ENCODE data around the gene PIK3C2G.

DNA sequence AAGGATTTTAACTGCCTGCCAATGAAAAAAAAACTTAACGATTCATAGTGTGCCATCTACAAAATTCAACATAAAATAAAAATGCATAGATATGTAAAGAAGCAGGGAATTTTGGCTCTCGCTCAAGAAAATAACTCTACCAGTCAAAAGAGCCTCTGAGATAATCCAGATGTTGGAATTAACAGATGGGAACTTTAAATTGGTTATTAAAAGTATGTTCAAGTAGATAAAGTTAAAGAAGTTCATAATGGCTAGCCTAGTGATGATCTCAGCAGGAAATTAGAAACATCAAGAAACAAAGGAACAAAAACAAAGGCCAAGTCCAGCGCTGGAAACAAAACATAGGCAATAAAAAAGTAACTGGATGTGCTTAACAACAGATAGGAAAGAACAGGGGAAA, 23.1 kb downstream of the PIK3C2G start:
- TF ChIP-seq, protein P1, sequence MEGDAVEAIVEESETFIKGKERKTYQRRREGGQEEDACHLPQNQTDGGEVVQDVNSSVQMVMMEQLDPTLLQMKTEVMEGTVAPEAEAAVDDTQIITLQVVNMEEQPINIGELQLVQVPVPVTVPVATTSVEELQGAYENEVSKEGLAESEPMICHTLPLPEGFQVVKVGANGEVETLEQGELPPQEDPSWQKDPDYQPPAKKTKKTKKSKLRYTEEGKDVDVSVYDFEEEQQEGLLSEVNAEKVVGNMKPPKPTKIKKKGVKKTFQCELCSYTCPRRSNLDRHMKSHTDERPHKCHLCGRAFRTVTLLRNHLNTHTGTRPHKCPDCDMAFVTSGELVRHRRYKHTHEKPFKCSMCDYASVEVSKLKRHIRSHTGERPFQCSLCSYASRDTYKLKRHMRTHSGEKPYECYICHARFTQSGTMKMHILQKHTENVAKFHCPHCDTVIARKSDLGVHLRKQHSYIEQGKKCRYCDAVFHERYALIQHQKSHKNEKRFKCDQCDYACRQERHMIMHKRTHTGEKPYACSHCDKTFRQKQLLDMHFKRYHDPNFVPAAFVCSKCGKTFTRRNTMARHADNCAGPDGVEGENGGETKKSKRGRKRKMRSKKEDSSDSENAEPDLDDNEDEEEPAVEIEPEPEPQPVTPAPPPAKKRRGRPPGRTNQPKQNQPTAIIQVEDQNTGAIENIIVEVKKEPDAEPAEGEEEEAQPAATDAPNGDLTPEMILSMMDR (conservative IDR thresholded peaks at IDR 0.05; ENCODE audit: low read depth, low read length) = no peak
- TF ChIP-seq, protein P2, sequence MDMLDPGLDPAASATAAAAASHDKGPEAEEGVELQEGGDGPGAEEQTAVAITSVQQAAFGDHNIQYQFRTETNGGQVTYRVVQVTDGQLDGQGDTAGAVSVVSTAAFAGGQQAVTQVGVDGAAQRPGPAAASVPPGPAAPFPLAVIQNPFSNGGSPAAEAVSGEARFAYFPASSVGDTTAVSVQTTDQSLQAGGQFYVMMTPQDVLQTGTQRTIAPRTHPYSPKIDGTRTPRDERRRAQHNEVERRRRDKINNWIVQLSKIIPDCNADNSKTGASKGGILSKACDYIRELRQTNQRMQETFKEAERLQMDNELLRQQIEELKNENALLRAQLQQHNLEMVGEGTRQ (IDR thresholded peaks at IDR 0.05; ENCODE audit: low read depth, low read length) = no peak
- TF ChIP-seq POLR2A (IDR thresholded peaks at IDR 0.05; ENCODE audit: low read depth, low read length) (no peak), CEBPB (IDR thresholded peaks at IDR 0.05; ENCODE audit: low read depth, low read length) (no peak), RFX5 (IDR thresholded peaks at IDR 0.05; ENCODE audit: low read depth, low read length) (no peak), MAFK (IDR thresholded peaks at IDR 0.05; ENCODE audit: low read depth, low read length) (no peak), RCOR1 (IDR thresholded peaks at IDR 0.05; ENCODE audit: insufficient replicate concordance, low read length) (no peak), SMC3 (IDR thresholded peaks at IDR 0.05; ENCODE audit: low read depth, low read length) (no peak), MAZ (IDR thresholded peaks at IDR 0.05; ENCODE audit: borderline replicate concordance, low read depth, low read length) (no peak), CHD1 (IDR thresholded peaks at IDR 0.05; ENCODE audit: low read depth, low read length) (no peak), NFE2L2 (IDR thresholded peaks at IDR 0.05; ENCODE audit: low read depth, low read length) (no peak), RAD21 (IDR thresholded peaks at IDR 0.05; ENCODE audit: low read length) (no peak), MXI1 (IDR thresholded peaks at IDR 0.05; ENCODE audit: borderline replicate concordance, low read depth, low read length) (no peak)
- TF ChIP-seq, protein P3, sequence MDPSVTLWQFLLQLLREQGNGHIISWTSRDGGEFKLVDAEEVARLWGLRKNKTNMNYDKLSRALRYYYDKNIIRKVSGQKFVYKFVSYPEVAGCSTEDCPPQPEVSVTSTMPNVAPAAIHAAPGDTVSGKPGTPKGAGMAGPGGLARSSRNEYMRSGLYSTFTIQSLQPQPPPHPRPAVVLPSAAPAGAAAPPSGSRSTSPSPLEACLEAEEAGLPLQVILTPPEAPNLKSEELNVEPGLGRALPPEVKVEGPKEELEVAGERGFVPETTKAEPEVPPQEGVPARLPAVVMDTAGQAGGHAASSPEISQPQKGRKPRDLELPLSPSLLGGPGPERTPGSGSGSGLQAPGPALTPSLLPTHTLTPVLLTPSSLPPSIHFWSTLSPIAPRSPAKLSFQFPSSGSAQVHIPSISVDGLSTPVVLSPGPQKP (IDR thresholded peaks at IDR 0.05; ENCODE audit: borderline replicate concordance, low read depth, low read length) = no peak

Data from IMR-90 (cell line).